ENCODE measurements around the gene CEP164. TPM values are rescaled to one million over a fixed set of nuclear protein-coding genes. Genes with fewer than 3 reads are reported as not detected.

The CEP164 gene
- total and polyA plus RNA-seq, 9 of the 15 experiments (the other 6 are each of a cell fraction or from before 2014, with no cell fraction given) = 2.1 to 16.5 (median 10.4) TPM

DNA sequence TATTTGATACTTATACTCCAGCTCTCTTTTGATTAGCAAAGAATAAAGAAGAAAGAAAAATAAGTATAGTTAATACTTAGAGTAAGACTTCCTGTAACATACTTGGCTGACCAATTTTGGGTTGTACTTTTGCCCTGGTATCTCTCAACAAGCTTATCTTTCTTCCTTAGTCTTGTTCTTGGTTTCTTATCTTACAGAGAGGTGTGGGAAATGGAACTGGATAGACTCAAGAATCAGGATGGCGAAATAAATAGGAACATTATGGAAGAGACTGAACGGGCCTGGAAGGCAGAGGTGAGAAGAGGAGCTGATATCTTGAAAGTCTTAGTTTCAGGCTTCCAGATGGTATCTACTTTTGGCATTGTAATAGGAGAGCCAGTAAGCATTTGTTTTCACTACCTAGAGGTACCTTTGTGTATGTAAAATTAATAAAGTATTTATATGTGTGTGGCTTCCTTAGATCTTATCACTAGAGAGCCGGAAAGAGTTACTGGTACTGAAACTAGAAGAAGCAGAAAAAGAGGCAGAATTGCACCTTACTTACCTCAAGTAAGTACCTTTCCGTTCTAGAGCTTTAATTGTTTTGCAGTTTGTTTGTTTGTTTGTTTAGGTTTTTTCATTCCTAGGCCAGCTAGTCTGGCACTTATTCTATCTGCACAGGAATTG is 47.8 kb upstream of the CEP164 start (continued):
- TF ChIP-seq ZBTB40 (IDR thresholded peaks at IDR 0.05) (no peak), ZBTB40 (CRISPR knock-in tag; IDR thresholded peaks at IDR 0.05) (no peak), CLOCK (CRISPR knock-in tag; IDR thresholded peaks at IDR 0.05; ENCODE audit: borderline replicate concordance) (no peak), ZEB2 (IDR thresholded peaks at IDR 0.05) (no peak), GABPA (tag; conservative IDR thresholded peaks at IDR 0.05; ENCODE audit: low read depth) (no peak), HMG20B (CRISPR knock-in tag; IDR thresholded peaks at IDR 0.05) (no peak), TEAD1 (CRISPR knock-in tag; IDR thresholded peaks at IDR 0.05) (no peak), ZNF408 (CRISPR knock-in tag; IDR thresholded peaks at IDR 0.05; ENCODE audit: low read depth) (no peak), NCOA2 (IDR thresholded peaks at IDR 0.05; ENCODE audit: partially characterized antibody in 2 of 2) (no peak)
- TF ChIP-seq, protein P1, sequence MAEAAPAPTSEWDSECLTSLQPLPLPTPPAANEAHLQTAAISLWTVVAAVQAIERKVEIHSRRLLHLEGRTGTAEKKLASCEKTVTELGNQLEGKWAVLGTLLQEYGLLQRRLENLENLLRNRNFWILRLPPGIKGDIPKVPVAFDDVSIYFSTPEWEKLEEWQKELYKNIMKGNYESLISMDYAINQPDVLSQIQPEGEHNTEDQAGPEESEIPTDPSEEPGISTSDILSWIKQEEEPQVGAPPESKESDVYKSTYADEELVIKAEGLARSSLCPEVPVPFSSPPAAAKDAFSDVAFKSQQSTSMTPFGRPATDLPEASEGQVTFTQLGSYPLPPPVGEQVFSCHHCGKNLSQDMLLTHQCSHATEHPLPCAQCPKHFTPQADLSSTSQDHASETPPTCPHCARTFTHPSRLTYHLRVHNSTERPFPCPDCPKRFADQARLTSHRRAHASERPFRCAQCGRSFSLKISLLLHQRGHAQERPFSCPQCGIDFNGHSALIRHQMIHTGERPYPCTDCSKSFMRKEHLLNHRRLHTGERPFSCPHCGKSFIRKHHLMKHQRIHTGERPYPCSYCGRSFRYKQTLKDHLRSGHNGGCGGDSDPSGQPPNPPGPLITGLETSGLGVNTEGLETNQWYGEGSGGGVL (CRISPR knock-in tag; IDR thresholded peaks at IDR 0.05) = no peak
- TF ChIP-seq, protein P2, sequence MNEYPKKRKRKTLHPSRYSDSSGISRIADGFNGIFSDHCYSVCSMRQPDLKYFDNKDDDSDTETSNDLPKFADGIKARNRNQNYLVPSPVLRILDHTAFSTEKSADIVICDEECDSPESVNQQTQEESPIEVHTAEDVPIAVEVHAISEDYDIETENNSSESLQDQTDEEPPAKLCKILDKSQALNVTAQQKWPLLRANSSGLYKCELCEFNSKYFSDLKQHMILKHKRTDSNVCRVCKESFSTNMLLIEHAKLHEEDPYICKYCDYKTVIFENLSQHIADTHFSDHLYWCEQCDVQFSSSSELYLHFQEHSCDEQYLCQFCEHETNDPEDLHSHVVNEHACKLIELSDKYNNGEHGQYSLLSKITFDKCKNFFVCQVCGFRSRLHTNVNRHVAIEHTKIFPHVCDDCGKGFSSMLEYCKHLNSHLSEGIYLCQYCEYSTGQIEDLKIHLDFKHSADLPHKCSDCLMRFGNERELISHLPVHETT (CRISPR knock-in tag; conservative IDR thresholded peaks at IDR 0.05 in 1 of 2, IDR thresholded peaks at IDR 0.05 in 1 of 2) = no peak
